Adipocyte (in vitro differentiated cells): ENCODE results near the gene TOR1B.
"Not testable (repeated sequence)": the region's sequence is repeated elsewhere in the genome, so short reads cannot be mapped to it uniquely, and the experiment has no call there.

Experiments used
- DNase-seq: peaks from one replicate; pipeline ENCODE4 v3.0.0-alpha.2; 2015; ENCODE audit warnings: low read depth
- H3K27me3 ChIP-seq: replicated peaks from 2 replicates; pipeline ENCODE4 v1.7.0; 2013; ENCODE audit warnings: mild to moderate bottlenecking, low read length, moderate library complexity; ENCODE audit not compliant: control insufficient read depth, insufficient read depth
- H3K36me3 ChIP-seq: 2 replicates; pipeline ENCODE4 v1.7.0; 2013; ENCODE audit warnings: low read length, mild to moderate bottlenecking, moderate library complexity; ENCODE audit not compliant: control insufficient read depth, insufficient read depth, severe bottlenecking
- H3K4me1 ChIP-seq: 2 replicates; pipeline ENCODE4 v1.7.0; 2013; ENCODE audit warnings: mild to moderate bottlenecking, low read length, moderate library complexity; ENCODE audit not compliant: control insufficient read depth, insufficient read depth
- H3K4me3 ChIP-seq: 2 replicates; pipeline ENCODE4 v1.7.0; 2013; ENCODE audit warnings: mild to moderate bottlenecking, low read length, moderate library complexity
- H3K9ac ChIP-seq: 2 replicates; pipeline ENCODE4 v1.7.0; 2013; ENCODE audit warnings: mild to moderate bottlenecking, low read length, moderate library complexity
- H3K9me3 ChIP-seq: 2 replicates; pipeline ENCODE4 v1.7.0; 2013; ENCODE audit warnings: mild to moderate bottlenecking, low read length, moderate library complexity; ENCODE audit not compliant: control insufficient read depth

The TOR1B gene, protein sequence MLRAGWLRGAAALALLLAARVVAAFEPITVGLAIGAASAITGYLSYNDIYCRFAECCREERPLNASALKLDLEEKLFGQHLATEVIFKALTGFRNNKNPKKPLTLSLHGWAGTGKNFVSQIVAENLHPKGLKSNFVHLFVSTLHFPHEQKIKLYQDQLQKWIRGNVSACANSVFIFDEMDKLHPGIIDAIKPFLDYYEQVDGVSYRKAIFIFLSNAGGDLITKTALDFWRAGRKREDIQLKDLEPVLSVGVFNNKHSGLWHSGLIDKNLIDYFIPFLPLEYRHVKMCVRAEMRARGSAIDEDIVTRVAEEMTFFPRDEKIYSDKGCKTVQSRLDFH

DNA sequence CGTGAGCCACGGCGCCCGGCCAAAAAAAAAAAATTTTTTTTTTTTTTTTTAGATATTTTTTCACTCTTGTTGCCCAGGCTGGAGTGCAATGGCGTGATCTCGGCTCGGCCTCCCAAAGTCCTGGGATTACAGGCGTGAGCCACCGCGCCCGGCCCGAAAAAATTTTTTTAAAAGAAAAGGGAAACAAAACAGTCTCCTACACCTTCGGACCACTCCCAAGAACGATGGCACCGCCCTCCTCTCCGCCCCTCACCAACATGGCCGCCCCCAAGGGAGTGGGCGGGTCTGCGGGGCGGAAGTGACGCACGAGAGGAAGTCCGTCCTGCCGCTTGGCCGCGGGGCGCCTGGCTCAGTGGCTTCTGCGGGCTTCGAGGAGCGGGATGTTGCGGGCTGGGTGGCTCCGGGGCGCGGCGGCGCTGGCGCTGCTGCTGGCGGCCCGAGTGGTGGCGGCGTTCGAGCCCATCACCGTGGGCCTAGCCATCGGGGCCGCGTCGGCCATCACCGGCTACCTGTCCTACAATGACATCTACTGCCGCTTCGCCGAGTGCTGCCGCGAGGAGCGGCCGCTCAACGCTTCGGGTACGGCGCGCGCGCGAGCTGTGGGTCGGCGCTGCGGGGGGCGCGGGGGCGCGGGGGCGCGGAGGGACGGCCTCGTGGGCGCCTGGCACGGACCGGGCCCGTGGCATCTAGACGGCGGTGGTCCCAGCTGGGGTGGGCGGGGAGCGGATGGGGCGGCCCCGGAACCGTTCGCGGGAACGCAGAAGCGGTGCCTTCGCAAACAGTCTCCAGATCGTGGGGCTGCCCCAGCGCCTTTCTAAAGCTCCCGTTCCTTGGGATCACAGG is at the start of gene TOR1B:
TSS of gene TOR1B (plus strand) at position 352 of the 843 bp plus-strand sequence. CDS start at position 381, 29 bp downstream.
- H3K9me3 ChIP-seq = no peaks in the 10 kb centered on the region
- DNase-seq = peak; percentile 98
- H3K9ac ChIP-seq = peak within 1 kb of the TSS; percentile 83
- H3K4me1 ChIP-seq = peaks cover 5% of the 10 kb centered on the region
- peaks cover 8% of the 10 kb centered on the region for H3K36me3 ChIP-seq
- H3K27me3 ChIP-seq = no peaks in the 10 kb centered on the region
- H3K4me3 ChIP-seq = peak within 1 kb of the TSS; percentile 88

DNA sequence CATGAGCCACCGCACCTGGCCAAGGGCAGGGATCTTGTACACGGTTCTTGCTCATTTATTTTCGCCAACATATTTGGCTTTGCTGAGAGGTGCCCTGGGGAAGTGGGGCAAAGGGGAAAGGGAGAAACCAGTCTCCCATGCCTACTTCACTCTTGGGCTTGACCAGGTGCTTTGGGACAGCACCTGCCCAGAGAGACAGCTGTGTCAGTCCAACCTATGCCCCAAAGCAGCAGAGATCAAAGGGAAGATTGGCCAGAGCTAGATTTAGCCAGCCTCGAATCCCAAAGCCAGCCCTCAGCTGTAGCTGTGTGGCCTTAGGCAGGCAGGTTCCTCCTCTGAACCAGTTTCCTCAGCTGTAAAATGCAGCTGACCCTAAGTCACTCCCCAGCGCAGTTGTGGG is 47.8 kb upstream of the TOR1B start:
- Histone ChIP-seq H3K27me3 (no peaks in the 10 kb centered on the region), H3K9me3 (no peaks in the 10 kb centered on the region), H3K4me3 (no peak overlapping the region), H3K9ac (no peak overlapping the region), H3K36me3 (no peaks in the 10 kb centered on the region), H3K4me1 (peaks cover 38% of the 10 kb centered on the region)
- DNase-seq = no peak

- no peaks in the 10 kb centered on the region for H3K36me3 ChIP-seq
- peaks cover 34% of the 10 kb centered on the region for H3K4me1 ChIP-seq
Measured at GRCh38 chr9:129756191-129756590, 46.8 kb upstream of the TOR1B start.

GRCh38 chr9:129757045-129757444 is 45.9 kb upstream of the TOR1B start:
- H3K36me3 ChIP-seq = no peaks in the 10 kb centered on the region
- H3K27me3 ChIP-seq = no peaks in the 10 kb centered on the region
- no peak overlapping the region for H3K9ac ChIP-seq
- H3K4me1 ChIP-seq = peaks cover 34% of the 10 kb centered on the region
- H3K4me3 ChIP-seq = no peak overlapping the region
- no peaks in the 10 kb centered on the region for H3K9me3 ChIP-seq
- DNase-seq = peak; percentile 41

More at GRCh38 chr9:129756191-129756590, 46.8 kb upstream of the TOR1B start:
- DNase-seq = no peak
- no peak overlapping the region for H3K9ac ChIP-seq
- H3K4me3 ChIP-seq = no peak overlapping the region
- H3K27me3 ChIP-seq = no peaks in the 10 kb centered on the region
- H3K9me3 ChIP-seq = no peaks in the 10 kb centered on the region

DNA sequence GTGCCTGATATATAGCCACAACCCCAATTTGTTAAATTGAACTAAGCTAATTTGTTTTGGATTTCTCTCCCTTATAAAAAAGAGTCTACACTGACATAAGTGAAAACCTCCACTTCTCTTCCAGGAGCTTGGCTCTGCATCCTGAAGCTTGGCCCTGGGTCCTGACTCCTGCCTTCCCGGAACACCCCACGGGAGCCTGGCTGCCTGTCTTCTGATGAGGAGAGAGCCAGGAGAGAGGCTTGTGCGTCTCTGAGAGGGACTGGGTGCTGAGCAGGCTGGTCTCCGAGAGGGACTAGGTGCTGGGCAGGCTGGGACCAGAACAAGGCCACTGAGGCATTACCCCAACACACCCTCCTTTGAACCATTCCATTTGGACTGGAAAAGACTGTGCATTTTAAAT is 43.7 kb upstream of the TOR1B start:
- H3K27me3 ChIP-seq = no peaks in the 10 kb centered on the region
- no peaks in the 10 kb centered on the region for H3K9me3 ChIP-seq
- DNase-seq = no peak
- no peak overlapping the region for H3K4me3 ChIP-seq
- no peak overlapping the region for H3K9ac ChIP-seq
- peaks cover 40% of the 10 kb centered on the region for H3K4me1 ChIP-seq
- no peaks in the 10 kb centered on the region for H3K36me3 ChIP-seq

DNA sequence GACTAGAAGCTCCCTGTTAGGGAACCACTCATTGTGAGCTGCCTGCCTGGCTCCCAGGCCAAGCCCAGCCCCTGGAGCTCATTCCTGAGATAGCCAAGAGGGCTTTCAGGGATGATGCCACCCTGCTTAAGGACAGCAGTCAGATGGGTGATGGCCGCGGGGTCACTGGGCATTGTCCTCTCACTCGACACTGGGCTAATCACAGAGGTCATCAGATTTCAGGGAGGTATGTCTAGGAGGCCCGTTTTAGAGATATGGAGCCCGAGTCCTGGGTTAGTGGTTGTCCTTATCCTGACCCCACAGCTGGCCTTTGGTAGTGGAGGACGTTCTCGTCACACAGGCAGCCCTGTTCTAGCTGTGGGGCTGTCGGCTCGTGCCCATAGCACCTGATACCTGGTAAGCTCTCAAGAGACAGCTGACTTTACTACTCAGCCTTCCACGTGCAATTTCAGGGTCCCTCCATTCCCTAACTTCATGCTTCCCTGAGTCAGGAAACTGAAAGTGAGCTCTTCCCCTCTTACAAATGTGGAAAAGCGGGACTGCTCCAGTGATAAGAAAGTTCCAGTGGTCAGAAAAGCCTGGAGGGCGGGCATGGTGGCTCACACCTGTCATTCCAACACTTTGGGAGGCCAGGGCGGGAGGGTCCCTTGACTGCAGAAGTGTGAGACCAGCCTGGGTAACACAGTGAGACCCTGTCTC is 43.0 kb upstream of the TOR1B start:
- no peaks in the 10 kb centered on the region for H3K9me3 ChIP-seq
- H3K4me1 ChIP-seq = peaks cover 40% of the 10 kb centered on the region
- no peak overlapping the region for H3K9ac ChIP-seq
- no peak for DNase-seq
- H3K4me3 ChIP-seq = no peak overlapping the region
- no peaks in the 10 kb centered on the region for H3K36me3 ChIP-seq
- H3K27me3 ChIP-seq = no peaks in the 10 kb centered on the region

DNA sequence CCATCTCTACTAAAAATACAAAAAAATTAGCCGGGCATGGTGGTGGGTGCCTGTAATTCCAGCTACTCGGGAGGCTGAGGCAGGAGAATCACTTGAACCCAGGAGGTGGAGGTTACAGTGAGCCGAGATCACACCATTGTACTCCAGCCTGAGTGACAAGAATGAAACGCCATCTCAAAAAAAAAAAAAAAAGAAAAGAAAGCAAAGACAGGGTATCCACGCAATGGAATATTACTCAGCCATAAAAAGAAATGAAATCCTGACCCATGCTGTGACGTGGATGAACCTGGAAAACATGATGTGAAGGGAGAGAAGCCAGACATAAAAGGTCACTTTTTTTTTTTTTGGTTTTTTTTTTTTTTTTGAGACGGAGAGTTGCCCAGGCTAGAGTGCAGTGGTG is 42.2 kb upstream of the TOR1B start:
- H3K9ac ChIP-seq, H3K36me3 ChIP-seq, H3K9me3 ChIP-seq, DNase-seq, H3K27me3 ChIP-seq: not testable (repeated sequence)
- H3K4me3 ChIP-seq = peak overlapping the region; percentile 6
- H3K4me1 ChIP-seq = peaks cover 40% of the 10 kb centered on the region

- Histone ChIP-seq H3K4me1 (peaks cover 40% of the 10 kb centered on the region), H3K9ac (peak overlapping the region; percentile 79), H3K9me3 (no peaks in the 10 kb centered on the region), H3K36me3 (no peaks in the 10 kb centered on the region), H3K27me3 (no peaks in the 10 kb centered on the region), H3K4me3 (peak overlapping the region; percentile 6)
- DNase-seq = peak; percentile 75
Measured at GRCh38 chr9:129761293-129761900, 41.6 kb upstream of the TOR1B start.

GRCh38 chr9:129761901-129762369 is 41.0 kb upstream of the TOR1B start:
- peak overlapping the region; percentile 79 for H3K9ac ChIP-seq
- H3K27me3 ChIP-seq = no peaks in the 10 kb centered on the region
- peak; percentile 73 for DNase-seq
- peak overlapping the region; percentile 6 for H3K4me3 ChIP-seq
- no peaks in the 10 kb centered on the region for H3K36me3 ChIP-seq
- H3K9me3 ChIP-seq = no peaks in the 10 kb centered on the region
- H3K4me1 ChIP-seq = peaks cover 40% of the 10 kb centered on the region

DNA sequence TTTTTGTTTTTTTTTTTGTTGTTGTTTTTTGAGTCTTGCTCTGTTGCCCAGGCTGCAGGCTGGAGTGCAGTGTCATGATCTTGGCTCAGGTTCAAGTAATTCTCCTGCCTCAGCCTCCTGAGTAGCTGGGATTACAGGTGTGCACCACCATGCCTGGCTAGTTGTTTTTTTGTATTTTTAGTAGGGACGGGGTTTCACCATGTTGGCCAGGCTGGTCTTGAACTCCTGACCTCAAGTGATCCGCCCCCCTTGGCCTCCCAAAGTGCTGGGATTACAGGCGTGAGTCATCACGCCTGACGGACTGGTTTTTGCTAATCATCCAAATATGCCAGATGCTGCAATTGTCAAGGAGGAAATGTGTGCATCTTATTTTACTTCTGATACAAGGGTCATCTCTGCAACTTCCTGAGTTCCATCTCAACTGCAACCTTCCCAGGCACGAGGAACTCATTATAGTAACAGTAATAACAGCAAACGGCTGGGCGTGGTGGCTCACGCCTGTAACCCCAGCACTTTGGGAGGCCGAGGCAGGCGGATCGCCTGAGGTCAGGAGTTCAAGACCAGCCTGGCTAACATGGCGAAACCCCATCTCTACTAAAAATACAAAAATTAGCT is 40.5 kb upstream of the TOR1B start:
- not testable (repeated sequence) for H3K27me3 ChIP-seq, H3K36me3 ChIP-seq, H3K9me3 ChIP-seq
- DNase-seq = peak; percentile 84
- Histone ChIP-seq H3K4me1 (peaks cover 40% of the 10 kb centered on the region), H3K9ac (peak overlapping the region; percentile 79), H3K4me3 (peak overlapping the region; percentile 35)
